LNCAP (cell line): ENCODE data around the gene ANKIB1.

ENCODE experiments used
- CTCF ChIP-seq: fragments of 450-650 bp; IDR thresholded peaks from 2 replicates; pipeline ENCODE4 v1.5.1; 2017; ENCODE audit warnings: mild to moderate bottlenecking

ANKIB1 gene

GRCh38 chr7:92245487-92246359, at the start of gene ANKIB1, which contains the start of gene KRIT1:
Gene ANKIB1 (plus strand): TSS chr7:92245974. CDS start chr7:92294979, 49,005 bp downstream.
Gene KRIT1 (minus strand): TSS chr7:92245914. CDS start chr7:92242135, 3,779 bp downstream.
- no peak for TF ChIP-seq CTCF

GRCh38 chr7:92200791-92201190, 45.0 kb upstream of the ANKIB1 start:
- no peak; the same call in 1 of the 2 replicates for TF ChIP-seq CTCF

- no peak for TF ChIP-seq CTCF
Measured at GRCh38 chr7:92205987-92206386, 39.8 kb upstream of the ANKIB1 start.

- TF ChIP-seq CTCF = no peak
Measured at GRCh38 chr7:92206672-92207071, 39.1 kb upstream of the ANKIB1 start.

- TF ChIP-seq CTCF = no peak
Measured at GRCh38 chr7:92221766-92222165, 24.0 kb upstream of the ANKIB1 start.

- no peak for TF ChIP-seq CTCF
Measured at GRCh38 chr7:92226981-92227380, 18.8 kb upstream of the ANKIB1 start.

- TF ChIP-seq CTCF = no peak
Measured at GRCh38 chr7:92228100-92228499, 17.7 kb upstream of the ANKIB1 start.
